SK-N-SH (cell line): ENCODE results near the gene BRSK1. TPM values are rescaled to one million over a fixed set of nuclear protein-coding genes. Genes with fewer than 3 reads are reported as not detected.

Experiments used
- CTCF ChIA-PET: fragments of 300-600, 350-600 bp; formaldehyde crosslinking; extraction: SDS; loops from one replicate; lab custom pipeline; 2021; lab: Yijun Ruan, JAX
- POLR2A ChIA-PET: fragments of 350-600 bp; sonication (Branson Sonifier 250); formaldehyde crosslinking; extraction: SDS; loops from one replicate; lab custom pipeline; 2020; ENCODE audit warnings: antibody characterized with exemption, inconsistent platforms; lab: Yijun Ruan, JAX
- DNase-seq: peaks from one replicate; pipeline ENCODE4 v3.0.0; 2012
- H2AFZ ChIP-seq: fragments of 200-600 bp; sonication (generic); 2 replicates; pipeline ENCODE4 v1.8.1; 2016; ENCODE audit warnings: antibody characterized with exemption, mild to moderate bottlenecking, low read depth
- H3F3A ChIP-seq: fragments of 200-600 bp; sonication (generic); replicated peaks from 2 replicates; pipeline ENCODE3; 2016; ENCODE audit warnings: antibody characterized with exemption, mild to moderate bottlenecking; ENCODE audit not compliant: insufficient read depth
- H3K27ac ChIP-seq, 2 experiments: fragments of 200-500 bp in 1 of 2; fragments of 200-600 bp in 1 of 2; sonication (Bioruptor generic) in 1 of 2; sonication (generic), shearing (Covaris generic) in 1 of 2; 2 replicates each; pipeline versions ENCODE4 v1.5.1 to v1.6.1; 2014 to 2016; ENCODE audit warnings: low read depth in 2 of 2, inconsistent platforms in 1 of 2, low read length in 1 of 2, mild to moderate bottlenecking in 1 of 2, mixed read lengths in 1 of 2
- H3K27me3 ChIP-seq: fragments of 200-600 bp; sonication (generic), shearing (Covaris generic); 2 replicates; pipeline ENCODE4 v1.6.1; 2016; ENCODE audit warnings: mixed run types; ENCODE audit not compliant: insufficient read depth
- H3K36me3 ChIP-seq, 2 experiments: fragments of 200-500 bp in 1 of 2; fragments of 200-600 bp in 1 of 2; sonication (Bioruptor generic) in 1 of 2; sonication (generic) in 1 of 2; replicated peaks in 1 of 2; 2 replicates each; pipeline versions ENCODE3 to v1.5.1; 2014 to 2016; ENCODE audit warnings: low read length in 1 of 2, mild to moderate bottlenecking in 1 of 2; ENCODE audit not compliant: insufficient read depth in 2 of 2, control insufficient read depth in 1 of 2
- H3K4me1 ChIP-seq, 2 experiments: fragments of 200-500 bp in 1 of 2; fragments of 200-600 bp in 1 of 2; sonication (Bioruptor generic) in 1 of 2; sonication (generic), shearing (Covaris generic) in 1 of 2; 2 replicates each; pipeline versions ENCODE4 v1.5.1 to v1.6.1; 2014 to 2016; ENCODE audit warnings: low read depth in 1 of 2, low read length in 1 of 2, mixed run types in 1 of 2; ENCODE audit not compliant: insufficient read depth in 2 of 2, control insufficient read depth in 1 of 2
- H3K4me2 ChIP-seq: fragments of 200-600 bp; sonication (generic), shearing (Covaris generic); 2 replicates; pipeline ENCODE4 v1.6.1; 2017; ENCODE audit warnings: mixed run types
- H3K4me3 ChIP-seq, 2 experiments: fragments of 200-500 bp in 1 of 2; fragments of 200-600 bp in 1 of 2; sonication (Bioruptor generic) in 1 of 2; sonication (generic), shearing (Covaris generic) in 1 of 2; 2 replicates each; pipeline versions ENCODE4 v1.5.1 to v1.8.1; 2014 to 2016; ENCODE audit warnings: low read depth in 2 of 2, inconsistent platforms in 1 of 2, low read length in 1 of 2, mild to moderate bottlenecking in 1 of 2, mixed read lengths in 1 of 2, moderate library complexity in 1 of 2
- H3K79me2 ChIP-seq: fragments of 200-600 bp; sonication (generic); 2 replicates; pipeline ENCODE4 v1.8.1; 2017; ENCODE audit warnings: mild to moderate bottlenecking; ENCODE audit not compliant: insufficient read depth
- H3K9ac ChIP-seq: fragments of 200-600 bp; sonication (generic); 2 replicates; pipeline ENCODE4 v1.6.1; 2017; ENCODE audit warnings: mixed run types
- H3K9me2 ChIP-seq: fragments of 200-600 bp; sonication (generic); 2 replicates; pipeline ENCODE4 v1.6.1; 2017; ENCODE audit warnings: mixed run types
- H3K9me3 ChIP-seq: fragments of 200-600 bp; sonication (generic); 2 replicates; pipeline ENCODE4 v1.6.1; 2017; ENCODE audit warnings: mixed run types, mild to moderate bottlenecking, moderate library complexity
- H4K20me1 ChIP-seq: fragments of 200-600 bp; sonication (generic); 2 replicates; pipeline ENCODE4 v1.6.1; 2017; ENCODE audit warnings: mild to moderate bottlenecking, mixed run types; ENCODE audit not compliant: insufficient read depth
- CTCF ChIP-seq: fragments of 200-600 bp; sonication (generic); IDR thresholded peaks from 2 replicates; pipeline ENCODE4 v1.6.1; 2017; ENCODE audit warnings: antibody characterized with exemption, mild to moderate bottlenecking, moderate library complexity
- EP300 ChIP-seq, 2 experiments: IDR thresholded peaks; 2 replicates each; pipeline versions ENCODE4 v1.4.0 to v1.6.1; 2012; ENCODE audit warnings: borderline replicate concordance in 1 of 2, low read depth in 1 of 2, low read length in 1 of 2
- EZH2phosphoT487 ChIP-seq: fragments of 200-600 bp; sonication (generic); IDR thresholded peaks from 2 replicates; pipeline ENCODE4 v1.6.1; 2017; ENCODE audit warnings: low read depth, mixed run types, mild to moderate bottlenecking, antibody characterized with exemption, moderate library complexity, borderline replicate concordance
- FOXJ3 ChIP-seq: sonication (generic); formaldehyde crosslinking; IDR thresholded peaks from 2 replicates; pipeline ENCODE4 v1.5.1; 2020; ENCODE audit warnings: mild to moderate bottlenecking, missing genetic modification reagents
- FOXM1 ChIP-seq: IDR thresholded peaks from 2 replicates; pipeline ENCODE4 v1.4.0; 2012; ENCODE audit warnings: low read depth, mild to moderate bottlenecking
- GABPA ChIP-seq: IDR thresholded peaks from 2 replicates; pipeline ENCODE4 v1.4.0; 2012; ENCODE audit warnings: low read depth, mild to moderate bottlenecking
- IRF3 ChIP-seq: fragments of 150-350 bp; IDR thresholded peaks from 2 replicates; pipeline ENCODE4 v1.6.1; 2016; ENCODE audit warnings: mild to moderate bottlenecking, low read depth, low read length
- NRF1 ChIP-seq: IDR thresholded peaks from 2 replicates; pipeline ENCODE4 v1.6.1; 2012; ENCODE audit warnings: low read depth, mild to moderate bottlenecking, low read length
- TCF12 ChIP-seq: IDR thresholded peaks from 2 replicates; pipeline ENCODE4 v1.4.0; 2012
- TEAD4 ChIP-seq: IDR thresholded peaks from 2 replicates; pipeline ENCODE4 v1.4.0; 2012; ENCODE audit warnings: mild to moderate bottlenecking, borderline replicate concordance; ENCODE audit not compliant: insufficient read depth
- USF1 ChIP-seq: IDR thresholded peaks from 2 replicates; pipeline ENCODE4 v1.4.0; 2012; ENCODE audit warnings: low read depth, borderline replicate concordance
- YY1 ChIP-seq: IDR thresholded peaks from 2 replicates; pipeline ENCODE4 v1.4.0; 2012; ENCODE audit warnings: low read depth, mild to moderate bottlenecking
- ZBTB33 ChIP-seq: IDR thresholded peaks from 2 replicates; pipeline ENCODE4 v1.4.0; 2012; ENCODE audit warnings: low read depth, borderline replicate concordance
- WGBS: methylation state at CpG from one replicate; pipeline ENCODE4 v1.1.6; 2017; ENCODE audit warnings: low lambda C conversion rate; 5-methylcytosine and 5-hydroxymethylcytosine counted together
- polyA plus RNA-seq, 3 experiments: library from polyadenylated mRNA; depleted of rRNA; stranded (reverse); fragments of >200 nt; gene quantifications; 2 replicates each; pipeline ENCODE4 v1.2.3, GENCODE V29; 2012
- TF ChIP-seq, protein P1 (sequence below): IDR thresholded peaks from 2 replicates; pipeline ENCODE4; 2012

BRSK1 gene
- polyA plus RNA-seq, 1 of the 3 experiments (the other 2 are of a cell fraction) = 49.7 TPM

DNA sequence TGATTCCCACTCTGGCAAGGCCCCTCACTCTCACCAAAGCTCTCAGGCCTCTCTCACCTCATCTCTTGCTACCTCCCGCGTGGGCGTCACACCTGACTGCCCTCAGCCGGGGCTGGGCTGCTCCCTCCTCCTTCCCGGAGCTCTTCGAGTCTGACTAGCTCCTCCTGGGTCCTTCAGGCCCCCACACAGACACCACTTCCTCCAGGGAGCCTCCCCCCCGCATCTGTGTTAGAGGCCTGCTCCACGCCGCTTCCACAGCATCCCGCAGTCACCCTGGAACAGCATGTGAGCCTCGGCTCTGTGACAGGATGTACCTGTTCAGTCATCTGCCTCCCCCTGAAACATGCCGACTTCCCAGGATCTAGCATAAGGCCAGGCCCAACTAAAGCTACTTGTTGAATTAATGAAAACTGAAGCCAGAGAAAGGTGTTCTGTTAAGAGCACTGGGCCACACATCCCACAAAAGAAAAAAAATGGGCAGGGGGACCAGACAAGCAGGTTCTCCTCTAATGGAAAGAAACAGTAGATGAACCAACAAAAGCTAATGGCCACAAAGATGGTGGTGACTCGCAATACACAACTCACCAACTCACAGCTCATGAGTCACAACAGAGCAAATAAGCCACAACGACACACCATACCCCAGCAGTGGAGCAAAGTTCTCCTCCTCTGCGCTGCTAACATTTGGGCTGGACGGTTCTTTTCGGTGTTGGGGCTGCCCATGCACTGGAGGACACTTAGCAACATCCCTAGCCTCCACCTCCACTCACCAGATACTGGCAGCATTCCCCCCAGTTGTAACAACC lies 28.0 kb upstream of the BRSK1 start:
- Histone ChIP-seq H3K27ac (no peak overlapping the region), H3K4me2 (peak overlapping the region; percentile 96), H3K4me3 (peak overlapping the region in 1 of 2 experiments; percentile 94; a peak in 1 of 4 replicates), H4K20me1 (peaks cover 74% of the 10 kb centered on the region), H3F3A (peaks cover 2% of the 10 kb centered on the region), H3K9me3 (no peaks in the 10 kb centered on the region), H3K27me3 (no peaks in the 10 kb centered on the region), H3K79me2 (peaks cover 79% of the 10 kb centered on the region), H3K4me1 (peaks cover 17 to 26% of the 10 kb centered on the region in 2 experiments; a peak in 3 of 4 replicates), H2AFZ (no peak overlapping the region), H3K9ac (no peak overlapping the region), H3K9me2 (no peaks in the 10 kb centered on the region), H3K36me3 (peaks cover 0 to 4% of the 10 kb centered on the region in 2 experiments)
- ChIA-PET POLR2A (interaction anchor here (1.0 to 1.6 kb wide), 3 partner anchors 8 to 90 kb away, joined by 3 to 5 read pairs (median 4); partner anchors contain the start of gene KMT5C), CTCF (interaction anchor here (0.8 to 2.3 kb wide), 8 partner anchors 12 to 162 kb away, joined by 3 to 6 read pairs (median 4); no protein-coding TSS in a partner anchor)
- no peak for TF ChIP-seq USF1
- TF ChIP-seq EP300 (IDR thresholded peaks at IDR 0.05; ENCODE audit: borderline replicate concordance in 1 of 2, low read depth in 1 of 2, low read length in 1 of 2) = no peak
- no peak for TF ChIP-seq NRF1
- TF ChIP-seq TCF12 = no peak
- TF ChIP-seq CTCF = no peak
- no peak for TF ChIP-seq FOXM1
- TF ChIP-seq GABPA = no peak
- TF ChIP-seq, protein P1, sequence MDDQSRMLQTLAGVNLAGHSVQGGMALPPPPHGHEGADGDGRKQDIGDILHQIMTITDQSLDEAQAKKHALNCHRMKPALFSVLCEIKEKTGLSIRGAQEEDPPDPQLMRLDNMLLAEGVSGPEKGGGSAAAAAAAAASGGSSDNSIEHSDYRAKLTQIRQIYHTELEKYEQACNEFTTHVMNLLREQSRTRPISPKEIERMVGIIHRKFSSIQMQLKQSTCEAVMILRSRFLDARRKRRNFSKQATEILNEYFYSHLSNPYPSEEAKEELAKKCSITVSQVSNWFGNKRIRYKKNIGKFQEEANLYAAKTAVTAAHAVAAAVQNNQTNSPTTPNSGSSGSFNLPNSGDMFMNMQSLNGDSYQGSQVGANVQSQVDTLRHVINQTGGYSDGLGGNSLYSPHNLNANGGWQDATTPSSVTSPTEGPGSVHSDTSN = no peak
- no peak for TF ChIP-seq IRF3
- TF ChIP-seq EZH2phosphoT487 = no peak
- TF ChIP-seq FOXJ3 (CRISPR knock-in tag) = no peak
- TF ChIP-seq ZBTB33 = no peak
- no peak for TF ChIP-seq YY1
- TF ChIP-seq TEAD4 = no peak
- WGBS = 79% methylated on average over 17 of the region's 17 CpGs
- DNase-seq = no peak
